GM23338 (cell line): Measurements from ENCODE around the gene RAB33B. TPM values are rescaled to one million over a fixed set of nuclear protein-coding genes. Genes with fewer than 3 reads are reported as not detected.

Source experiments
- ATAC-seq: fragments of 200-7000 bp; cut with Tn5 transposase; 3 replicates; pipeline ENCODE4 v1.9.1; 2020
- DNase-seq: peaks from one replicate; pipeline ENCODE4 v3.0.0-alpha.2; 2015; ENCODE audit warnings: low spot score
- H2AFZ ChIP-seq: fragments of 200-600 bp; sonication (generic); 2 replicates; pipeline ENCODE4 v1.8.0; 2016; ENCODE audit warnings: antibody characterized with exemption, mild to moderate bottlenecking, moderate library complexity
- H3F3A ChIP-seq: fragments of 200-600 bp; sonication (generic); replicated peaks from 2 replicates; pipeline ENCODE4 v1.8.0; 2017; ENCODE audit warnings: antibody characterized with exemption, mixed run types, low read depth
- H3K27ac ChIP-seq: fragments of 200-600 bp; sonication (generic); 2 replicates; pipeline ENCODE4 v1.6.1; 2016; ENCODE audit warnings: low read depth
- H3K27me3 ChIP-seq: fragments of 200-600 bp; sonication (generic); 2 replicates; pipeline ENCODE4 v1.8.0; 2016; ENCODE audit warnings: mild to moderate bottlenecking, mixed run types, moderate library complexity; ENCODE audit not compliant: insufficient read depth
- H3K36me3 ChIP-seq: fragments of 200-600 bp; sonication (generic); 2 replicates; pipeline ENCODE4 v1.8.0; 2016; ENCODE audit warnings: mild to moderate bottlenecking; ENCODE audit not compliant: insufficient read depth
- H3K4me1 ChIP-seq: fragments of 200-600 bp; sonication (generic); 2 replicates; pipeline ENCODE4 v1.8.0; 2016; ENCODE audit warnings: mild to moderate bottlenecking, moderate library complexity; ENCODE audit not compliant: insufficient read depth
- H3K4me2 ChIP-seq: fragments of 200-600 bp; sonication (generic); 2 replicates; pipeline ENCODE4 v1.7.1; 2017; ENCODE audit warnings: mixed run types
- H3K4me3 ChIP-seq: fragments of 200-600 bp; sonication (generic); 2 replicates; pipeline ENCODE4 v1.6.1; 2016; ENCODE audit warnings: mixed run types
- H3K79me2 ChIP-seq: fragments of 200-600 bp; sonication (generic); replicated peaks from 2 replicates; pipeline ENCODE4 v1.8.0; 2017; ENCODE audit warnings: mild to moderate bottlenecking; ENCODE audit not compliant: insufficient read depth
- H3K9me2 ChIP-seq: fragments of 200-600 bp; sonication (generic); 2 replicates; pipeline ENCODE4 v1.8.0; 2017; ENCODE audit not compliant: insufficient read depth
- H4K20me1 ChIP-seq: fragments of 200-600 bp; sonication (generic); replicated peaks from 2 replicates; pipeline ENCODE4 v1.8.0; 2017; ENCODE audit warnings: mild to moderate bottlenecking; ENCODE audit not compliant: insufficient read depth
- H3K27ac Mint-ChIP-seq: 2 replicates; pipeline ENCODE4 v1.8.0; 2020; ENCODE audit warnings: inconsistent platforms, mild to moderate bottlenecking, moderate library complexity, mixed read lengths
- H3K27me3 Mint-ChIP-seq: 3 replicates; pipeline ENCODE4 v1.8.0; 2022; ENCODE audit warnings: low read depth, mild to moderate bottlenecking, moderate library complexity, mixed read lengths, inconsistent platforms; ENCODE audit not compliant: insufficient read depth, poor library complexity
- H3K36me3 Mint-ChIP-seq: 3 replicates; pipeline ENCODE4 v1.8.0; 2021; ENCODE audit warnings: low read depth, mild to moderate bottlenecking, inconsistent platforms, moderate library complexity, mixed read lengths
- H3K4me1 Mint-ChIP-seq: 3 replicates; pipeline ENCODE4 v1.8.0; 2020; ENCODE audit warnings: mild to moderate bottlenecking, inconsistent platforms, mixed read lengths
- H3K4me3 Mint-ChIP-seq: 3 replicates; pipeline ENCODE4 v1.8.0; 2021; ENCODE audit warnings: moderate library complexity, mild to moderate bottlenecking, inconsistent platforms, mixed read lengths
- H3K9me3 Mint-ChIP-seq: 3 replicates; pipeline ENCODE4 v1.8.0; 2020; ENCODE audit warnings: moderate library complexity, mild to moderate bottlenecking, inconsistent platforms, mixed read lengths
- CREB1 ChIP-seq: fragments of 250-450 bp; sonication (Bioruptor Pico); IDR thresholded peaks from 2 replicates; pipeline ENCODE4 v1.5.0; 2020; ENCODE audit warnings: low read depth, mild to moderate bottlenecking, moderate library complexity
- CTCF ChIP-seq, 2 experiments: fragments of 200-600 bp in 1 of 2; sonication (generic) in 1 of 2; conservative IDR thresholded peaks; 2 replicates each; pipeline versions ENCODE4 v1.5.1 to v1.6.1; 2016 to 2017; ENCODE audit warnings: antibody characterized with exemption in 2 of 2, low read depth in 2 of 2, mild to moderate bottlenecking in 2 of 2, moderate library complexity in 1 of 2
- ETS1 ChIP-seq: IDR thresholded peaks from 2 replicates; pipeline ENCODE4 v1.6.1; 2016; ENCODE audit warnings: antibody characterized with exemption
- EZH2 ChIP-seq: fragments of 200-600 bp; sonication (generic); IDR thresholded peaks from one replicate; pipeline ENCODE4 v1.8.0; 2017; ENCODE audit warnings: antibody characterized with exemption, mild to moderate bottlenecking, low read depth; ENCODE audit not compliant: unreplicated experiment
- EZH2phosphoT487 ChIP-seq: fragments of 200-600 bp; sonication (generic); IDR thresholded peaks from one replicate; pipeline ENCODE4 v1.8.1; 2018; ENCODE audit warnings: antibody characterized with exemption; ENCODE audit not compliant: unreplicated experiment
- JUNB ChIP-seq: IDR thresholded peaks from one replicate; pipeline ENCODE4 v1.6.1; 2016; ENCODE audit warnings: antibody characterized with exemption; ENCODE audit not compliant: unreplicated experiment
- NANOG ChIP-seq: IDR thresholded peaks from 2 replicates; pipeline ENCODE4 v1.6.1; 2016; ENCODE audit warnings: antibody characterized with exemption, borderline replicate concordance
- POLR2AphosphoS5 ChIP-seq: IDR thresholded peaks from 2 replicates; pipeline ENCODE4 v1.6.1; 2016; ENCODE audit warnings: antibody characterized with exemption, low read depth
- REST ChIP-seq: IDR thresholded peaks from one replicate; pipeline ENCODE4 v1.6.1; 2018; ENCODE audit warnings: antibody characterized with exemption; ENCODE audit not compliant: unreplicated experiment
- STAT1 ChIP-seq: IDR thresholded peaks from one replicate; pipeline ENCODE4 v1.6.1; 2016; ENCODE audit warnings: antibody characterized with exemption; ENCODE audit not compliant: unreplicated experiment
- ZNF114 ChIP-seq: fragments of 250-450 bp; sonication (Bioruptor Pico); IDR thresholded peaks from 2 replicates; pipeline ENCODE4 v1.5.0; 2020; ENCODE audit warnings: mild to moderate bottlenecking, moderate library complexity
- ZNF331 ChIP-seq: fragments of 250-450 bp; sonication (Bioruptor Pico); IDR thresholded peaks from 2 replicates; pipeline ENCODE4 v1.5.0; 2020; ENCODE audit warnings: low read depth, mild to moderate bottlenecking, moderate library complexity
- ZNF462 ChIP-seq: fragments of 250-450 bp; sonication (Bioruptor Pico); IDR thresholded peaks from 2 replicates; pipeline ENCODE4 v1.5.0; 2020; ENCODE audit warnings: mild to moderate bottlenecking, moderate library complexity
- polyA plus RNA-seq: library from polyadenylated mRNA; unstranded; fragments of >200 nt; fragmentation: Nextera tagmentation; extraction: Ambion mirVana; gene quantifications from 2 replicates; pipeline ENCODE4 v1.2.1, GENCODE V29; 2016
- total RNA-seq: library from RNA; depleted of rRNA; stranded (reverse); fragments of >200 nt; shearing (Covaris generic); gene quantifications from 2 replicates; pipeline ENCODE4 v1.2.3, GENCODE V29; 2014

The RAB33B gene
- total and polyA plus RNA-seq, 2 experiments from 2014 or later: 9.9 to 17.5 TPM

- H3K4me2 ChIP-seq: no peak overlapping the region
- Mint-ChIP-seq H3K4me1 (no peaks in the 10 kb centered on the region), H3K9me3 (peaks cover 7% of the 10 kb centered on the region), H3K27me3 (no peaks in the 10 kb centered on the region), H3K27ac (no peak overlapping the region), H3K36me3 (peaks cover 22% of the 10 kb centered on the region), H3K4me3 (no peak overlapping the region)
- H3K27ac ChIP-seq: no peak overlapping the region
- no peaks in the 10 kb centered on the region for H3K4me1 ChIP-seq
- H3K36me3 ChIP-seq: no peaks in the 10 kb centered on the region; the same call in 1 of the 2 replicates
- DNase-seq: no peak
- H3F3A ChIP-seq: no peaks in the 10 kb centered on the region
- no peaks in the 10 kb centered on the region for H3K27me3 ChIP-seq
- no peaks in the 10 kb centered on the region for H4K20me1 ChIP-seq
- TF ChIP-seq JUNB (no peak), CTCF (conservative IDR thresholded peaks at IDR 0.05; ENCODE audit: low read depth in 2 of 2) (no peak), ZNF114 (CRISPR knock-in tag) (no peak), NANOG (no peak), EZH2 (no peak), EZH2phosphoT487 (no peak), ETS1 (no peak), REST (no peak), ZNF462 (no peak), STAT1 (no peak), POLR2AphosphoS5 (no peak), CREB1 (CRISPR knock-in tag) (no peak), ZNF331 (CRISPR knock-in tag) (no peak)
- no peak overlapping the region for H2AFZ ChIP-seq
- no peaks in the 10 kb centered on the region for H3K9me2 ChIP-seq
- H3K79me2 ChIP-seq: peaks cover 7% of the 10 kb centered on the region
- ATAC-seq: no peak
- H3K4me3 ChIP-seq: no peak overlapping the region
Observed at GRCh38 chr4:139476363-139476762, 22.4 kb downstream of the RAB33B start.
